GM18951 (cell line): ENCODE data around the gene GRAP2.
"Not testable (repeated sequence)": the region's sequence is repeated elsewhere in the genome, so short reads cannot be mapped to it uniquely, and the experiment has no call there.

Source experiments
- POLR2A ChIP-seq: IDR thresholded peaks from 4 replicates; pipeline ENCODE4 v1.6.1; 2011; ENCODE audit warnings: mild to moderate bottlenecking; ENCODE audit not compliant: insufficient read length, insufficient read depth; ENCODE audit errors: extremely low read depth
- in situ Hi-C: fragments of 300-500 bp; cut with MboI; formaldehyde crosslinking; loops from one replicate; pipeline ENCODE4 v1.12.0; 2022; ENCODE audit warnings: low sequenced_read_pairs, mixed read lengths, inconsistent platforms; ENCODE audit not compliant: unreplicated experiment

GRAP2 gene

DNA sequence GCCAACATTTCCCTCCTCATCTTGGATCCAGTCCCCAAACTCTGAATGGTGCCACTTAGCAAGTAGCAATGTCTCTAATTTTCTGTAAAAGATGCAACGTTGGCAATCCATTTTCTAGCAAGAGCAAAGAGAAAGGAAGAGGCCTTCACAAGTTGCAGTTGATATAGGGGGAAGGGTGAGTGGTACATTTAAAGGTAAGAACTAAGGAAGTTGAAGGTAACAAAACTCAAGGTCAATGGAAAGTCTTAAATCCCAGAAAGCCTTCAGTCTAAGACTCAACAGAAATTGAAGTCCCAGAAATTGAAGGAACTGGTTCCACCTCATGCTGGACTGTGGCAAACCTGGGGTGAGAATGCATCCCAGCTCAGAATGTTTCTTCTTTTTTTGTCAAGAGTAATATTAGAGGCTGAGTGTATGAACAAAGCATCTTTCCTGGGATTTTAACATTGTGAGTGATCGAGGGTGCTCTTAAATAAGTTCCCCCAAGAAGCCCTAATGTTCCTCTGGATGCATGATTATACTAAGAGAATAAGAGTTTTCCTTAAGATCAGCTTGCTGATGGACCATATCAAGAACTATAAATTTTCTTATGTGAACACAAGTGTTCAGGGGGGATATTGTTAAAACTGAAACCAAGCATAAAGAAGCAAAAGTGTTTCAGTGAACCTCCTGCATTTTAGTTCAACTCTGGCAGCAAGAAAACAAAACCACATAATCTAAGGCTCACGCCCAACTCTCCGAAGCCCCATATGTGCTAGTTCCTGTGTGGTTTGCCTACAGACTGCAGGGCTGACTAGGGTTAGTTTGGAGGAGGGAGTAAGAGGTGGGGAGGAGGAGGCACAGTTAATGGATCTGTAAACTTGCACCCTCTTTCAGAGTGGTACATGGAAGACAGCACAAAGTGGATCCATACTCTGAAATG, at the start of gene GRAP2:
GRAP2 (plus strand) TSS at position 779 of the 922 bp plus-strand sequence. CDS start 46,023 bp downstream, outside the sequence.
- in situ Hi-C loops, result no loop called here
- no peak for TF ChIP-seq POLR2A

DNA sequence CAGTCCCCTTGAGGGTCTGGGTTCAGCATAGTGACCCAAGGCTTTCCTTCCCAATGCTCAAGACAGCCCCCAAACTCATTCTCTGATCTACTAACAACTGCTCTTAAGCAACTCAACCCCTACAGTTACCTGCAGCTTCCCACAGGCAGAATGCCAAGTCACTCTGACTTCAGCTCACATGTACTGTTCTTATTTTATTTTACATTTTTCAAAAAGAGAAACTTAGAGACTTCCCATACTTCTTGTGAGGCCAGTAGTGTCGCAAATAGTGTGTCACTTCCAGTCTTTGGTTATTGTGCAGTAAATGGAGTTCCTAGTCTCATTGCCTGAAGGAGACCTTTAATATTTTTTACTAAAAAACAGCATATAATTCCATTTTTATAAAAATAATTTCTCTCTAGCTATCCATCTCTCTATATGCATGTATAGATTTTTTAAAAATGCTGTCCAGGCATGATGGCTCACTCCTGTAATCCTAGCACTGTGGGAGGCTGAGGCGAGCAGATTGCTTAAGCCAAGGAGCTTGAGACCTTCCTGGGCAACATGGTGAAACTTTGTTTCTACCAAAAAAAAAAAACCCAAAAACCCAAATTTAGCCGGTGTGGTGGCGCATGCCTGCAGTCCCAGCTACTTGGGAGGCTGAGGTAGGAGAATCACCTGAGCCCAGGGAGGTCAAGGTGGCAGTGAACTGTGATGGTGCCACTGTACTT, 49.1 kb upstream of the GRAP2 start:
- no peak for TF ChIP-seq POLR2A
- in situ Hi-C loops, result no loop called here

DNA sequence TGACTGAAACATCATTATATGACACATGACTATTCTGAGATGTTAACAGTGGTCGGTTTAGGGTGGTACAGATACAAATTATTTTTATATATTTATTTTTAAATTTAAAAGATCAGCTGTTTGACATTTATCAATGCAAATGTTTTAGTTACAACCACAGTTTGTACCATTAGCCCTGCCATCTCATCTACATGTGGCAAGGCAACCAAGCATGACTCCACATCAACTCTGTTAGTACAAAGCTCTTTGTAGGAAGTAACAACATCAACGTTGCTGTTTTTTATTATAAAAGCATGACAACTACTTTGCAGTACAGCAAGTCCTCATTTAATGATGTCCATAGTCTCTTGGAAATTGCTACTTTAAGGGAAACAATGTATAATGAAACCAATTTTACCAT, 48.1 kb upstream of the GRAP2 start:
- no peak for TF ChIP-seq POLR2A
- in situ Hi-C loops, result no loop called here

DNA sequence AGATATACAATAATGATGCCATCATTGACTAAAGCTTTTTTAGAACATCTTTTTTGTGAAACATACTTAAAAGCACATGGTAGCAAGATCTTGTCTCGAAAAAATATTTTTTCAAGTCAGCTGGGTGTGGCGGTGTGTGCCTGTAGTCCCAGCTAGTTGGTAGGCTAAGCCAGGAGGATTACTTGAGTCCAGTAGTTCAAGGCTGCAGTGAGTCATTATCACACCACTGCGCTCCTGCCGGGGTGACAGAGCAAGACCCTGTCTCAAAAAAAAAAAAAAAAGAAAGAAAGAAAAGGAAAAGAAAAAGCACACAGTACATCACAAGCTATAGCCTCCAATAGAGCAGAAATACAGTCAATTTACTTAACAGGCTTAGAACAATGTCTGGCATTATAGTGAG, 44.3 kb upstream of the GRAP2 start:
- in situ Hi-C loops, result no loop called here
- no peak for TF ChIP-seq POLR2A

- TF ChIP-seq POLR2A, result no peak
- in situ Hi-C loops, result no loop called here
Observed at GRCh38 chr22:39859903-39860588, 40.8 kb upstream of the GRAP2 start.

DNA sequence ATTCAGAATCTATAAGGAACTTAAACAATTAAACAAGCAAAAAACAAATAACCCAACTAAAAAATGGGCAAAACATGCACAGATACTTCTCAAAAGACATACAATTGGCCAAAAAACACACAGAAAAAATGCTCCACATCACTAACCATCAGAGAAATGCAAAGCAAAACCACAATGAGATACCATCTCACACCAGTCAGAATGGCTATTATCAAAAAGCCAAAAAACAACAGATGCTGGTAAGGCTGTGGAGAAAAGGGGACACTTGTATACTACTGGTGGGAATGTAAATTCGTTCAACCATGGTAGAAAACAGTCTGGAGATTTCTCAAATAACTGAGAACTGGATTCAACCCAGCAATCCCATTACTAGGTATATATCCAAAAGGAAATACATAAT, 32.1 kb upstream of the GRAP2 start:
- in situ Hi-C loops, result no loop called here
- TF ChIP-seq POLR2A, result no peak

DNA sequence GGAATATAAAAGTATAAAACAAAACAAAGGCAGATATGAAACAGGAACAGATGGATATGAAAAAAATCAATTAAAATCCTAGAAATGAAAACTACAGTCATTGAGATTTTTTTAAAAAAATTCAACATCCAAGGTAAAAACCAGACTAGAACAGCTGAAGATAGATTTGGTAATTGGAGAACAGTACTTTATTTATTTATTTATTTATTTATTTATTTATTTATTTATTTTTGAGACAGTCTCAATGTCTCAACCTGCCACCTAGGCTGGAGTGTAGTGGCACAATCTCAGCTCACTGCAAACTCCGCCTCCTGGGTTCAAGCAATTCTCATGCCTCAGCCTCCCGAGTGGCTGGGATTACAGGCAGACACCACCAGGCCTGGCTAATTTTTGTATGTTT, 31.1 kb upstream of the GRAP2 start:
- in situ Hi-C loops, result not testable (repeated sequence)

DNA sequence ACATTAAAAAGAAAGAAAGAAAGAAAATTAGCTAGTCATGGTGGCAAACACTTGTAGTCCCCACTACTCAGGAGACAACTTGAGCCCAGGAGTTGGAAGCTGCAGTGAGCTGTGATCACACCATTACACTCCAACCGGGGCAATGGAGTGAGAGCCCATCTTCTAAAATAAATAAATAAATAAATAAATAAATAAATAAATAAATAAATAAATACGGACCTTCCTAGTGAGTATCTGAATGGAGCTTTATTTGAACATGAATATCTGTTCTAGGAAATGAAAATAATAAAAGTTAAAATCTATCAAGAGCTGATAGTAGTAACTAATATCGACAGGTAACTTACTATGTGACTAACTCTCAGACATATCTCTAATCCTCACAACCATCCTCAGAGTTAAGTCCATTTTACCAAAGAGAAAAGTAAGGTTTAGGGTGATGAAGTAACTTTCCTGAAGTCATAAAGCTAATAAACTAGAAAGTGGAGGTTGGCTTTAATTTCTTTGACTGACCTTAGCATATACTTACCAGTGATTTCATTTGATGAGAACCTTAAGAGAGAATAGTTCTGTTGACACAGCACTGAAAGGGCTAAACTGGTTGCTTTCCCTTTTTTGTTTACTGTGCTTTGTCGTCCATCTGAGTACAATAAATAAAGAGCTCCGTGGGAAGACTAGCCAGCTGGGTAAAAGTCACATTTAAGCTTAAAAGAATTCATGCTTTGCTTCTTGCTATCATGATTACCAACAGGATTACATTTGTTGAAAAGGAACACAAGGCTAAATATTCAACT, 29.7 kb upstream of the GRAP2 start:
- in situ Hi-C loops, result no loop called here
- TF ChIP-seq POLR2A, result no peak

DNA sequence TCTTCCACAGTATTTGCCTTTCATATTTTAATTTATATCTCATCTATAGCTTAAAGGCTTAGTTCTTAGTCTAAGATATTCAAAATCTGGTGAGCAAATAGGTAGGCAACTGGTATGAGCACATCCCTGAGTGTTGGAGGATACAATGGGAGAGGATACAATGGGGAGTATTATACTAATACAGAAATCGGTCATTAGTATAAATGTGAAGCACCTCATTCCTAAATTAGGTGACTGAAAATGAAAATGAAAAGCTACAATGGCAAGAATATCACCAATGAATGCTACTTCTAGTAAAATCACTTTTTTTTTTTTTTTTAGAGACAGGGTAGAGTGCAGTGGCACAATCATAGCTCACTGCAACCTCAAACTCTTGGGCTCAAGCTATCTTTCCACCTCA, 28.3 kb upstream of the GRAP2 start:
- no peak for TF ChIP-seq POLR2A

DNA sequence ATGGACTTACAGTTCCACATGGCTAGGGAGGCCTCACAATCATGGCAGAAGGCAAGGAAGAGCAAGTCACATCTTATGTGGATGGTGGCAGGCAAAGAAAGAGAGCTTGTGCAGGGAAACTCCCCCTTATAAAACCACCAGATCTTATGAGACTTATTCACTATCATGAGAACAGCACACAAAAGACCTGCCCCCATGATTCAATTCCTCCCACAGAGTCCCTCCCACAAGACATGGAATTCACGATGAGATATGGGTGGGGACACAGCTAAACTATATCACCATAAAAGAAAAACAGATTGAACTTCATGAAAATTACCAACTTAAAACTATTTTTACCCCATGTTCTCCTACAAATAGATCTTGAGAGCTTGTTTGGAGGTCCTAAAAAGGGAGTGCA, 26.9 kb upstream of the GRAP2 start:
- no peak for TF ChIP-seq POLR2A
- in situ Hi-C loops, result no loop called here

More for the DNA sequence above, 28.3 kb upstream of the GRAP2 start:
- in situ Hi-C loops, result no loop called here

DNA sequence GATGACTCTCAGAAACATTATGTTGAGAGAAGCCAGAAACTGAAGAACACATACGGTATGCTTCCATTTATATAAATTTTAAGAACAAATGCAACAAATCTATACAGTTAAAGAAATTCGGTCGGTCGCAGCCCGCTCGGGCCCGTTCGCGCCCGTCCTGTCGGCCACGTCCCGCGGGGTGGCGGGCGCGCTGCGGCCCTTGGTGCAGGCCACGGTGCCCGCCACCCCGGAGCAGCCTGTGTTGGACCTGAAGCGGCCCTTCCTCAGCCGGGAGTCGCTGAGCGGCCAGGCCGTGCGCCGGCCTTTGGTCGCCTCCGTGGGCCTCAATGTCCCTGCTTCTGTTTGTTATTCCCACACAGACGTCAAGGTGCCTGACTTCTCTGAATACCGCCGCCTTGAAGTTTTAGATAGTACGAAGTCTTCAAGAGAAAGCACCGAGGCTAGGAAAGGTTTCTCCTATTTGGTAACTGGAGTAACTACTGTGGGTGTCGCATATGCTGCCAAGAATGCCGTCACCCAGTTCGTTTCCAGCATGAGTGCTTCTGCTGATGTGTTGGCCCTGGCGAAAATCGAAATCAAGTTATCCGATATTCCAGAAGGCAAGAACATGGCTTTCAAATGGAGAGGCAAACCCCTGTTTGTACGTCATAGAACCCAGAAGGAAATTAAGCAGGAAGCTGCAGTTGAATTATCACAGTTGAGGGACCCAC, 25.6 kb upstream of the GRAP2 start:
- in situ Hi-C loops, result not testable (repeated sequence)

DNA sequence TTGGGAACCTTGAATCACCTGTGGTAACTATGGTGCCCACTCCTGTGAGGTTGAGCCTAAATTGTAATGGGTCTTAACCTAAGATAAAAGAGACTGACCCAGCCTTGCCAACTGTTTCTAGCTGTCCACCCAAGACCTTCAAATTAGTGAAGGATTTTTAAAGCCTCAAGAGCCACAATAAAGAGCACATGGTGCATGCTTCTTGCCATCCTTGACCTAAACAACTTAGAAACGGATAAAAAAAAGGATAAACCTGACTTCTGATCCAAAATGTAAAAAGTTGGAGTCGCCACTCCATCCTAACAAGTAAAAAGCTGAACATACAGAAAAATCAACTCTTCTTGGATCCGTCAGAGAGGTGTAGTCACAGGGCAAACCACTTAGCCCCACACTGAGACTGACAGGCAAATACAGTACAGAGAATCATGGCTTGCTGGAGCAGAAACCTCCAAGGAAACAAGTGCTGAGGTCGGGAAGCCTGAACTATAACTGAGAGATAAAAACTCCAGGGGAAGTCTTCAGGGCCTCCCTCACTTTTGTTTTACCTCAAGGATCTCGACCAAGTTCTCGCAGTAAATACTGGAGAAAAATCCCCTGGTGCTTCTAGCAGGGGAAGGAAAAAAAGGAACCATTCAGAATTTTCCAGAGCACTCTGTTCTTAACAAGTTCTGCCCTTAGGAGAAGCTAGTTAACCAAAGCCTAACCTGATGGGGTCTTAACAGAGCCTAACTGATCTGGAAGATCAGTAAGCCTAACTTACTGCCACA, 23.6 kb upstream of the GRAP2 start:
- in situ Hi-C loops, result no loop called here
- no peak for TF ChIP-seq POLR2A
